Measurements from ENCODE around the gene LMNA. TPM values are rescaled to one million over a fixed set of nuclear protein-coding genes. Genes with fewer than 3 reads are reported as not detected.
"Not testable (repeated sequence)": the region's sequence is repeated elsewhere in the genome, so short reads cannot be mapped to it uniquely, and the experiment has no call there.

The LMNA gene
- polyA plus RNA-seq, 6 donors from 2014 or later = 0.33 to 3.0 (median 1.4) TPM

DNA sequence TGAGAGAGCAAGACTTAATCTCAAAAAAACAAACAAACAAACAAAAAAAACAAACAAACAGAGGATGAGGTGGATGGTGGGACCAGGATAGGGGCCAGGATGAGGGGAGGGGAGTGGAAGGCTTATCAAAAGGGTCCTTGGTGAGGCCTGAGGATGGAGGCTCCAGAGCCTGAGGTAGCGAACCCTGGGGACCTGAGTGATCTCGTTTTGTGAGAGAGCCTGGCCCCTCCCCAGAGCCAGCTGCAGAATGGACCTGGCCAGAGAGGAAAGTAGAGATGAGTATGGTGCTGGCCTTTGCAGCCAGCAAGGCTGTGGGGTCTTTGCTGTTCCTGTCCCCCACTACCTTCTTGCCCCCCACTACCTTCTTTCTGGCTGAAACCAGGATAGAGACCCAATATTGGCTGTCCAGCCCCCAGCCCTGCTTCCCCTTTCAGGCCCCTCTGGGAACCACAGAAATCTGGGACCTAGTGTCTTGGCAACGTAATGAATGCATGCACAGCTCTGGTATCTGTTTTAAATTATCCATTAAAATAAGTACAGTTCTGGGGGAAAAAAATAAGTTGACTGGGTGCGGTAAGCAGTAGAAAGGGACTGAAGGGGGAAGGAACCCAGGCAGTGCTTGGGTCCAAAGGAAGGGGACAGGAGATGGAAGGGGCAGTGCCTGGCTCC is 1.1 kb upstream of the LMNA start:
- Mint-ChIP-seq H3K4me1 (peaks cover 18 to 22% (median 20%) of the 10 kb centered on the region in 3 donors), H3K36me3 (peaks cover 0 to 8% of the 10 kb centered on the region in 2 donors), H3K27ac (peak overlapping the region in 4 of 6 donors; percentile 8 to 92 (median 54)), H3K27me3 (peaks cover 34 to 71% (median 57%) of the 10 kb centered on the region in 3 donors), H3K9me3 (no peaks in the 10 kb centered on the region), H3K4me3 (peak overlapping the region in 6 of 8 donors; percentile 12 to 90 (median 70))
- DNase-seq (no peak), ATAC-seq (ENCODE audit: low read depth in 2 of 2) (no peak)

- Mint-ChIP-seq H3K4me1 (peaks cover 18 to 27% (median 20%) of the 10 kb centered on the region in 3 donors), H3K27me3 (peaks cover 40 to 77% (median 64%) of the 10 kb centered on the region in 3 donors), H3K36me3 (peaks cover 0 to 8% of the 10 kb centered on the region in 2 donors), H3K9me3 (no peaks in the 10 kb centered on the region), H3K4me3 (peak overlapping the region; percentile 84 to 92 (median 88)), H3K27ac (peak overlapping the region; percentile 82 to 98 (median 92))
- ATAC-seq (ENCODE audit: low read depth in 2 of 2) (peak; percentile 30 to 38), DNase-seq (no peak)
These were observed 505 bp downstream of the LMNA start for GRCh38 chr1:156114919-156115513.

GRCh38 chr1:156115514-156116374 is 1.2 kb downstream of the LMNA start:
- peak overlapping the region; percentile 84 to 92 (median 88) for H3K4me3 Mint-ChIP-seq
- peaks cover 44 to 83% (median 69%) of the 10 kb centered on the region in 3 donors for H3K27me3 Mint-ChIP-seq
- H3K9me3 Mint-ChIP-seq = no peaks in the 10 kb centered on the region
- H3K4me1 Mint-ChIP-seq = peaks cover 18 to 30% (median 20%) of the 10 kb centered on the region in 3 donors
- H3K36me3 Mint-ChIP-seq = peaks cover 0 to 8% of the 10 kb centered on the region in 2 donors
- H3K27ac Mint-ChIP-seq = peak overlapping the region; percentile 82 to 98 (median 92)
- peak; percentile 17 to 29 for ATAC-seq (ENCODE audit: low read depth in 2 of 2)
- no peak for DNase-seq

DNA sequence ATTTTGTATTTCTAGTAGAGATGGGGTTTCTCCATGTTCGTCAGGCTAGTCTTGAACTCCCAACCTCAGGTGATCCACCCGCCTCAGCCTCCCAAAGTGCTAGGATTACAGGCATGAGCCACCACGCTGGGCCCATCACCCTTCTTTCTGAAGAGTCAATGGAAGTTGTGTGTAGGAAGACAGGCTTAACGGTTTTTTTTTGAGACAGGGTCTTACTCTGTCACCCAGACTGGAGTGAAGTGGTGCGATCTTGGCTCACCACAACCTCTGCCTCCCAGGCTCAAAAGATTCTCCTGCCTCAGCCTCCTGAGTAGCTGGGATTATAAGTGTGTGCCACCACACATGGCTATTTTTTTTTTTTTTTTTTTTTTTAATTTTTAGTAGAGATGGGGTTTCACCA is 2.2 kb downstream of the LMNA start:
- peaks cover 41 to 74% (median 71%) of the 10 kb centered on the region in 3 donors for H3K27me3 Mint-ChIP-seq
- peak overlapping the region in 1 of 6 donors; percentile 92 for H3K27ac Mint-ChIP-seq
- H3K4me3 Mint-ChIP-seq = peak overlapping the region in 6 of 8 donors; percentile 20 to 88 (median 75)
- H3K36me3 Mint-ChIP-seq; ATAC-seq (ENCODE audit: low read depth in 2 of 2); DNase-seq; H3K9me3 Mint-ChIP-seq: not testable (repeated sequence)
- peaks cover 18 to 30% (median 20%) of the 10 kb centered on the region in 3 donors for H3K4me1 Mint-ChIP-seq

DNA sequence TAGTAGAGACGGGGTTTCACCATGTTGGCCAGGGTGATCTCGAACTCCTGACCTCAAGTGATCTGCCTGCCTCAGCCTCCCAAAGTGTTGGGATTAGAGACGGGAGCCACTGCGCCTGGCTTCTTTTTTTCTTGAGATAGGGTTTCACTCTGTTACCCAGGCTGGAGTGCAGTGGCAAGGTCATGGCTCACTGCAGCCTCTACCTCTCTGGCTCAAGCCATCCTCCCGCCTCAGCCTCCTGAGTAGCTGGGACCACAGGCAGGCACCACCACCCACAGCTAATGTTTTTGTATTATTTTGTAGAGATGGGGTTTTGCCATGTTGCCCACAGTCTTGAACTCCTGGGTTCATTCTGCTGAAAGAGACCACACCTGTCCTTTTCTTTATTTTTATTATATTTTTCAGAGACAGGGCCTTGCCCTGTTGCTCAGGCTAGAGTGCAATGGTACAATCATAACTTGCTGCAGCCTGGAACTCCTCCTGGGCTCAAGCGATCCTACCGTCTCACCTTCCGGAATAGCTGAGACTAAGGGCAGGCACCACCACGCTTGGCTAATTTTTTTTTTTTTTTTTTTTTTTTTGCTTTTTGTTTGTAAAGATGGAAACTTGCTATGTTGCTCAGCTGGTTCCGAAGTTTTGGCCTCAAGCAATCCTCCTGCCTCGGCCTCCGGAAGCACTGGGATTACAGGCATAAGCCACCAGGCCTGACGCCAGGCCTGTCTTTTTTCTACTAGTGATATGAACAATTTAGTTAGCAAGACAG is 3.1 kb downstream of the LMNA start:
- Mint-ChIP-seq H3K27ac (no peak overlapping the region), H3K9me3 (no peaks in the 10 kb centered on the region), H3K27me3 (peaks cover 45 to 74% (median 73%) of the 10 kb centered on the region in 3 donors), H3K4me1 (peaks cover 18 to 30% (median 24%) of the 10 kb centered on the region in 3 donors), H3K4me3 (no peak overlapping the region), H3K36me3 (peaks cover 0 to 8% of the 10 kb centered on the region in 2 donors)
- ATAC-seq (ENCODE audit: low read depth in 2 of 2) (no peak), DNase-seq (no peak)

GRCh38 chr1:156118177-156118868 is 3.8 kb downstream of the LMNA start:
- ATAC-seq (ENCODE audit: low read depth in 2 of 2) (no peak), DNase-seq (no peak)
- Mint-ChIP-seq H3K27me3 (peaks cover 50 to 74% (median 73%) of the 10 kb centered on the region in 3 donors), H3K36me3 (peaks cover 0 to 8% of the 10 kb centered on the region in 2 donors), H3K27ac (peak overlapping the region in 1 of 6 donors; percentile 9), H3K4me1 (peaks cover 18 to 30% (median 25%) of the 10 kb centered on the region in 3 donors), H3K4me3 (no peak overlapping the region), H3K9me3 (no peaks in the 10 kb centered on the region)

- Mint-ChIP-seq H3K27me3 (peaks cover 45 to 69% (median 68%) of the 10 kb centered on the region in 3 donors), H3K36me3 (peaks cover 0 to 8% of the 10 kb centered on the region in 2 donors), H3K9me3 (no peaks in the 10 kb centered on the region), H3K4me1 (peaks cover 18 to 33% (median 24%) of the 10 kb centered on the region in 3 donors), H3K4me3 (no peak overlapping the region), H3K27ac (peak overlapping the region in 2 of 6 donors; percentile 69 to 94)
- ATAC-seq (ENCODE audit: low read depth in 2 of 2) = peak; percentile 28 to 55
- DNase-seq = no peak
These were observed 5.1 kb downstream of the LMNA start for GRCh38 chr1:156119503-156120209.

- Mint-ChIP-seq H3K4me3 (no peak overlapping the region), H3K27ac (peak overlapping the region in 3 of 6 donors; percentile 36 to 94 (median 69)), H3K9me3 (no peaks in the 10 kb centered on the region), H3K27me3 (peaks cover 39 to 67% (median 62%) of the 10 kb centered on the region in 3 donors), H3K4me1 (peaks cover 13 to 27% (median 18%) of the 10 kb centered on the region in 3 donors), H3K36me3 (peaks cover 0 to 8% of the 10 kb centered on the region in 2 donors)
- DNase-seq (no peak), ATAC-seq (ENCODE audit: low read depth in 2 of 2) (no peak)
These were observed 5.8 kb downstream of the LMNA start for GRCh38 chr1:156120318-156120717.

DNA sequence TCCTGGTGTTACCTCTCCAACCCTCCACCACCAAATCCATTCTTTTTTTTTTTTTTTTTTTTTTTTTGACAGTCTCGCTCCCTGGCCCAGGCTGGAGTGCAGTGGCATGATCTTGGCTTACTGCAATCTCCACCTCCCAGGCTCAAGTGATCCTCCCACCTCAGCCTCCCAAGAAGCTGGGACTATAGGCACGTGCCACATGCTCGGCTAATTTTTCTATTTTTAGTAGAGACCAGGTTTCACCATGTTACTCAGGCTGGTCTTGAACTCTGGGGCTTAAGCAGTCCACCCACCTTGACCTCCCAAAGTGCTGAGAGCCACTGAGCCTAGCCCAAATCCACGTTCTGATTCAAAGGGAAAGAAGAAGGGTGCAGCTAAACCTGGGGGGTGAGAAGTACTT is 6.5 kb downstream of the LMNA start:
- H3K4me3 Mint-ChIP-seq; H3K36me3 Mint-ChIP-seq; ATAC-seq (ENCODE audit: low read depth in 2 of 2); H3K9me3 Mint-ChIP-seq; DNase-seq: not testable (repeated sequence)
- H3K4me1 Mint-ChIP-seq = peaks cover 7 to 24% (median 16%) of the 10 kb centered on the region in 3 donors
- peak overlapping the region in 1 of 6 donors; percentile 20 for H3K27ac Mint-ChIP-seq
- H3K27me3 Mint-ChIP-seq = peaks cover 35 to 61% (median 55%) of the 10 kb centered on the region in 3 donors

DNA sequence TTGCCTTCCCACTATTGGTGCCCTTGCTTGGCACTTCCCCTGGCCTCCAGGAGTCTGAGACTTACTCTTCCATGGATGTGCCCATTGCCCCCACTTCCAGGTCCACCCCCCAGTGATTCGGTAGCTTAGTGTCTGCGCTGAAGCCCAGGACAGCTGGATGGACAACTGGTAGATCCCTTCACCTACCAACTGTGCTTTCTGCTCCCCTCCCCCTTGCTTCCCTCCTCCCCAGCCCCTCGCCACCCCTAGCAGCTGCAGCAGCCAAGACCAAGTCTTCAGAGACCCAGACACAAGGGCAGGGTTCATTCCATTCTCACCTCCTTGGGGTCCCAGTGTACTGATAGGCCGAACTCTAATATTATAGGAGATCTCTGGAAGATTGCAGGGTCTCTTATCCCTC is 6.9 kb downstream of the LMNA start:
- Mint-ChIP-seq H3K27ac (peak overlapping the region in 1 of 6 donors; percentile 20), H3K4me3 (no peak overlapping the region), H3K4me1 (peaks cover 7 to 24% (median 12%) of the 10 kb centered on the region in 3 donors), H3K36me3 (peaks cover 0 to 2% of the 10 kb centered on the region in 2 donors), H3K27me3 (peaks cover 30 to 60% (median 51%) of the 10 kb centered on the region in 3 donors), H3K9me3 (no peaks in the 10 kb centered on the region)
- DNase-seq = no peak
- no peak for ATAC-seq (ENCODE audit: low read depth in 2 of 2)

GRCh38 chr1:156122086-156122485 is 7.6 kb downstream of the LMNA start:
- peak overlapping the region in 3 of 6 donors; percentile 70 to 91 (median 85) for H3K27ac Mint-ChIP-seq
- ATAC-seq (ENCODE audit: low read depth in 2 of 2) (no peak), DNase-seq (no peak)
- H3K9me3 Mint-ChIP-seq = no peaks in the 10 kb centered on the region
- H3K4me3 Mint-ChIP-seq = no peak overlapping the region
- peaks cover 28 to 57% (median 47%) of the 10 kb centered on the region in 3 donors for H3K27me3 Mint-ChIP-seq
- peaks cover 6 to 23% (median 11%) of the 10 kb centered on the region in 3 donors for H3K4me1 Mint-ChIP-seq
- H3K36me3 Mint-ChIP-seq = no peaks in the 10 kb centered on the region

Measured in naive B cell (primary cell).